Stimulated activated CD8-positive, alpha-beta memory T cell treated with anti-CD3 and anti-CD28 coated beads, Interleukin-7, amount 100 ng/mL, for 4 hours (primary cell): Measurements from ENCODE around the gene PSMC1.
"Not testable (repeated sequence)": the region's sequence is repeated elsewhere in the genome, so short reads cannot be mapped to it uniquely, and the experiment has no call there.

Source experiments
- DNase-seq, 2 donors: peaks; one replicate each; pipeline ENCODE4 v3.0.0-alpha.2; 2020; ENCODE audit warnings: low read depth in 2 of 2

The PSMC1 gene

GRCh38 chr14:90256354-90257131, at the start of gene PSMC1:
PSMC1 (plus strand) TSS chr14:90256553; CDS start chr14:90256598, 45 bp downstream.
- DNase-seq: peak; percentile 80 to 83

GRCh38 chr14:90213099-90213748, 43.1 kb upstream of the PSMC1 start:
- DNase-seq: no peak

- no peak for DNase-seq
Measured at GRCh38 chr14:90228478-90228877, 27.9 kb upstream of the PSMC1 start.

DNA sequence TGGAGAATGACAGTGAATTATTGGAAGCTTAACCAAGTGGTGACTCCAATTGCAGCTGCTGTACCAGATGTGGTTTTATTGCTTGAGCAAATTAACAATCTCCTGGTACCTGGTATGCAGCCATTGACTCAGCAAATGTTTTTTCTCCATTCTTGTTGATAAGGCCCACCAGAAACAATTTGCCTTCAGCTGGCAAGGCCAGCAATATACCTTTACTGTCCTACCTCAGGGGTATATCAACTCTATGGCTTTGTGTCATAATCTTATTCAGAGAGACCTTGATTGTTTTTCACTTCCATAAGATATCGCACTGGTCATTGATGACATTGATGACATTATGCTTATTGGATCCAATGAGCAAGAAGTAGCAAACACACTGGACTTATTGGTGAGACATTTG, 26.4 kb upstream of the PSMC1 start:
- DNase-seq: not testable (repeated sequence)

GRCh38 chr14:90235179-90235976, 21.0 kb upstream of the PSMC1 start:
- DNase-seq: peak; percentile 33 to 39

DNA sequence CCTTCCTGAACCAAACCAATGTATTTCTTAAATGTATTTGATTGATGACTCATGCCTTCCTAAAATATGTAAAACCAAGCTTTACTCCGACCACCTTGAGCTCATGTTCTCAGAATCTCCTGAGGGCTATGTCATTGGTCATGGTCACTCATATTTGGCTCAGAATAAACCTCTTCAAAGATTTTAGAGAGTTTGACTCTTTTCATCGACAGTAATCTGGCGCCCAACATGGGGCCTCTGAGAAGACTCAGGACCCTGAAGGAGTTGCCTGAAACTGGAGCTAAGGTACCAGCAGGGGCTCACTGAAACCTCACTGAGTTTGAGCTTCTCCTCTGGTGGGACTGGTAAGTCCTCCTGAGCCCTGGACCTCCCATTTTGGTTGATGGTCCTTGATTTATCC, 17.2 kb upstream of the PSMC1 start:
- no peak for DNase-seq

DNA sequence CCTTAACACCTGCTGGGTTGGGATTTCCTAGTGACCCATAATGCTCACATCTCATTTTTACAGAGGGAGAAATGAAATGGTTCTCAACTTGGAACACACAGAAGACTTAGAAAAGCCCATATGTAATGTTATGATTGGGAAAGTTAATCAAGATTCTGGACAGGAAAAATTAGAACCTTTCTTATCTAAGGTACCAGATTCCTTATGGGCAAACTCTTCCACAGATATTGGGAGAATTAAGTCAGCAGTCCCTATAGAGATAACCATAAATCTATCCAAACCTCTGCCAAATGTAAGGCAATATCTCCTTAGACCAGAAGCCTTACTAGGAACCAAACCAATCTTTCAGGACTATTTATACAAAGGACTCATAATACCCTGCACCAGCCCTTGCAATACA, 13.9 kb upstream of the PSMC1 start:
- DNase-seq: no peak

- DNase-seq: no peak
Measured at GRCh38 chr14:90246936-90247335, 9.4 kb upstream of the PSMC1 start.

GRCh38 chr14:90247441-90247840, 8.9 kb upstream of the PSMC1 start:
- DNase-seq: not testable (repeated sequence)

DNA sequence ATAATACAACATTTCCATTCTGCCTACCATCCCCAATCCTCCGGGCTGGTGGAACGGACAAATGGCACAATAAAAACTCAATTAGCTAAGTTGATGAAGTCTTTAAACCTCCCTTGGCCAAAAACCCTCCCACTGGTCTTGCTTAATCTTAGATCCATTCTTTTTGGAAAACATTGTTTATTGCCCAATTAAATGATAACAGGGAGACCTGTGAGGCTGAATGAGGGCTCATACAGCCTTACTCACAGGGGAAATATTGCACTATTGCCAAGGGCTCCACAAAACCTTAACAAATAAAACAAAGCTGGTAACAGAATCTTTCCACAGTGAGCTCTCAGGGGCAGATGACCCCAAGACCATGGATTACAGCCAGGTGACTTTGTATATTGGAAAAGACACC, 7.8 kb upstream of the PSMC1 start:
- DNase-seq: no peak

DNA sequence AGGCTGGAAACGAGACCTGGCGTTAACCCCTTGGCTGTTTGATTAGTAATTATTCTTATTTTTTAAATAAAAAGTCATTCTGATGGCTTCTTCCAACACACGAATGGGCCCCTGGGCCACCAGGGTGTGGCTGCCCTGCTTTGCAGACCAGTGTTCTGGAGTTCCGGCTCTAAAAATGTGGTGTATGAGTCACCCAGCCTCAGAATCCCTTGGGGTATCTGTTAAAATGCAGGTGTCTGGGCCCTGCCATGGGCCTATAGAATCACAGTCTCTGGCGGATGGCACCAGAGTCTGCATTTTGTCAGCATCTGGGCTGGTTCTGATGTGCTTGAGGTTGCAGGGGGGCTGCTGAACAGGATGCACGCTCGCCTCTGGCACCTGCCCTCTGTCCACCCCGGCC, 2.5 kb upstream of the PSMC1 start:
- DNase-seq: no peak

- DNase-seq: no peak
Measured at GRCh38 chr14:90255871-90256270, 482 bp upstream of the PSMC1 start.

DNA sequence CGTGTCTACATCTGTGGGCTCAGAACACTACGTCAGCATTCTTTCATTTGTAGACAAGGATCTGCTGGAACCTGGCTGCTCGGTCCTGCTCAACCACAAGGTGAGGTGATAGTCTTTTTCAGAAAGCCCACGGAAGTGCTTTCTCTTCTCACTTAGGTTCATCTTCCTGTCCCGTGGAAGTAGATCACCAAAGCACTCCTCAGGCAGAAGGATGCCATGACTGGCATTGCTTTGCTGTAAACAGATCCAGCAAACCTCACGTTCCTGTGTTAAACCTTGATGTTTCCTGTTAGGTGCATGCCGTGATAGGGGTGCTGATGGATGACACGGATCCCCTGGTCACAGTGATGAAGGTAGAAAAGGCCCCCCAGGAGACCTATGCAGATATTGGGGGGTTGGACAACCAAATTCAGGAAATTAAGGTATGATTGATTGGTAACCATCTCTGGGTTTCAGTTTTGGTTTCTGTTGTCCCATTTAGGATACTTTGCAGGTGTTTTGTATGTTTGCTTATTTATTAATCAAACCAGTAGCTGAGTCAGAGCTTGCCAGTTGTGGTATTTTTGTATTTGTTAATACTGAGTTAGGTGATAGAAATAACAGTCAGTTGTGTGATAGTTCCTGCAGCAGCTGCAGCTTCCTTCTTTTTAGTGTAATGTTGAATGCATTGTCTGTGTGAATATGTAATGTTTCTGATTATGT, 7.5 kb downstream of the PSMC1 start:
- DNase-seq: no peak

GRCh38 chr14:90266441-90267154, 10.2 kb downstream of the PSMC1 start:
- no peak for DNase-seq

DNA sequence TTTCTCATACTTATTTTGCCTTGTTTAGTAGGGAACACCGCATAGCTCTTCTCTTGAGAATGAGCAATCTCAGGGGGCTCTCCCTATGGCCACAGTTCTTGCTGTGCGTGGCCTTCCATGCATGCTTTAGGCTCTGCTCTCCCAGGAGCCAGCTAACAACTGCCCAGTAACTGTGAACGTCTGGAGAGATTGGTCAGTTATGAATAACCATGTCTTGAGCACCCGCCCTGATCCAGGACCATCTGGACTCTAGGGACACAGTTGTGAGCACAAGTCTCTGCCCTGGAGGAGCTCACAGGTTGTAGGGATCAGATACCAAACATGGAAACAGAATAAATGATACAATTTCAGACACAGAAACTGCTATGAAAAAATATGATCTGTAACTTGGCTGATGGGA, 12.1 kb downstream of the PSMC1 start:
- DNase-seq: no peak

GRCh38 chr14:90272523-90272922, 16.2 kb downstream of the PSMC1 start:
- no peak for DNase-seq

- DNase-seq: no peak
Measured at GRCh38 chr14:90273532-90273931, 17.2 kb downstream of the PSMC1 start.

DNA sequence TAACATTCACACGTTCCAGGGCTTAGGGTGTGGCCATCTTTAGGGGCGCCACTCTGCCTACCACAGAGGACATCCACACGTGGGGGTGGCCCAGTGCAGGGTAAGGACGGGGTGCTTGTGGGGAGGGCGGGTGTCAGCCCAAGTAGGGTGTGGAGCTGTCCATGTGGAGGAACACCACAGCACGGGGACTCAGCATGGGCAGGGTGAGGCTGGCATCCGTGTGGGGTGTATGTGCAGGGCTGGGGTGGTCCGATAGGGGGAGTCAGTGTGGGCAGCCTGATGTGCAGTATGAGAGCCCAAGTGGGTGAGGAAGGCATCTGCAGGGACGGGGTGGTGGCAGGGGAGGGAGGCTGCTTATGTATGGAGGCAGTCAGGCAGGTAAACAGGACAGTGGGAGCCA, 17.7 kb downstream of the PSMC1 start:
- DNase-seq: no peak

DNA sequence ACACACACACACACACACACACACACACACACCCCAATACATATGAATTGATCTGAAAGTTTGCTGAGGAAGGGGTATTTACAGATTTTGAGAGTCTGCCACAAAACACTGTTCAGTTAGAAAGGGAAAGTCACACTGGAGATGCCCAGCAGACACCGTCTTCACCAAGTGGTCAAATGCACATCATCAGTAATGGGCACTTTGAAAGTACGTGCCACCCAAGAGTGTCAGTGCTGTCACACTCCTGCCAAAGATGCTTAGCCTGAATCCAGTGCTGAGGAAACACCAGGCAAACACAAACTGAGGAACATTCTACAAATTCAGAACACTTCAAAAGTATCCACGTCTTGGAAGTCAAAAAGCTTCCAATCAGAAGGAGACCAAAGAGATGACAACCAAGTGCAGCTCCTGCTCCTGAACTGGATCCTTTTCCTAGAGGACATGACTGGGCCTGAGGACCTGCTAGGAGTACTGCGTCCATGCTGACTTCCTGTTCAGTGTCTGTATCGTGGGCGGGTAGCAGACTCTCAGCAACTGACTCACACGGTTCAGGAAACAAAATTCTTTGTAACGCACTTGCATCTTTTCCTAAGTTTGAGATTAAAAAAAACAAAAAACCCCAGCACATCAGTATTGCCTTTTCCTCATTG, 18.6 kb downstream of the PSMC1 start:
- DNase-seq: peak; percentile 7 to 12

DNA sequence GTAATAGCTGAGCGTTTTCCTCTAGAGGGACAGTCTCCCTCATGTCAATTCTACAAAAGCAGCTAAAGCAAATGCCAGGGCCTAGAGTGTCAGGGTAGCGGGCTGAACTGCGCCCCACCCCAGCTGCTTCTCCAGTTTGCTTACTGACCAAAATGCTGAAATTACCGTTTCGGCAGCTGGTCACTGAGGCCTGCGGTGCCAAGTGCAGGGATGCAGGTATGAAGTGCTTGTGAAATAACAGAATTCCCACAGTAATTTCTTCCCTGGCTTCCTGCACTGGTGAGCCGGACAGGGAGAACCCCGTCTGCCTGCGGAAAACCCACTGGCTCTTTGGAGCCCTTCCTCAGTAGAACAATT, 19.1 kb downstream of the PSMC1 start:
- no peak for DNase-seq

- DNase-seq: no peak
Measured at GRCh38 chr14:90275820-90276219, 19.5 kb downstream of the PSMC1 start.
